Fibroblast of lung (primary cell): ENCODE data around the gene RFFL.

ENCODE experiments used
- CTCF ChIP-seq, 2 donors: IDR thresholded peaks in 1 of 2; conservative IDR thresholded peaks in 1 of 2; 1 replicate in 1 of 2; 2 replicates in 1 of 2; pipeline ENCODE4 v1.5.1; 2011 to 2012; ENCODE audit warnings: low read length in 2 of 2, control low read depth in 1 of 2, inconsistent platforms in 1 of 2, low read depth in 1 of 2, mild to moderate bottlenecking in 1 of 2
- EZH2 ChIP-seq: IDR thresholded peaks from 2 replicates; pipeline ENCODE4 v1.5.1; 2012; ENCODE audit warnings: low read length, control low read depth, mild to moderate bottlenecking; ENCODE audit errors: missing control alignments

GRCh38 chr17:35022536-35023063, 40.9 kb downstream of the RFFL start:
- peak in 1 of 2 donors; percentile 36 for TF ChIP-seq CTCF (conservative IDR thresholded peaks at IDR 0.05 in 1 of 2, IDR thresholded peaks at IDR 0.05 in 1 of 2; ENCODE audit: low read depth in 1 of 2, low read length in 2 of 2)
- TF ChIP-seq EZH2 = no peak
